HG03558 (cell line): Measurements from ENCODE around the gene SESN3.
"Not testable (repeated sequence)": the region's sequence is repeated elsewhere in the genome, so short reads cannot be mapped to it uniquely, and the experiment has no call there.

Source experiments
- ATAC-seq: cut with Tn5 transposase; IDR thresholded peaks from one replicate; pipeline ENCODE4 v1.9.1; 2021; ENCODE audit warnings: moderate number of reproducible peaks; ENCODE audit not compliant: unreplicated experiment; ENCODE audit errors: extremely low read depth

Gene SESN3

GRCh38 chr11:95231127-95231880 is at the start of gene SESN3:
SESN3 (minus strand) TSS chr11:95231202; CDS start chr11:95230860, 342 bp downstream.
- peak; percentile 92 for ATAC-seq

- ATAC-seq: no peak
Measured at GRCh38 chr11:95279921-95280868, 49.2 kb upstream of the SESN3 start.

GRCh38 chr11:95277868-95278267 is 46.9 kb upstream of the SESN3 start:
- no peak for ATAC-seq

GRCh38 chr11:95276139-95276538 is 45.1 kb upstream of the SESN3 start:
- no peak for ATAC-seq

GRCh38 chr11:95273618-95274017 is 42.6 kb upstream of the SESN3 start:
- ATAC-seq: not testable (repeated sequence)

GRCh38 chr11:95269036-95269819 is 38.2 kb upstream of the SESN3 start:
- no peak for ATAC-seq

- ATAC-seq: no peak
Measured at GRCh38 chr11:95268391-95268790, 37.4 kb upstream of the SESN3 start.

- ATAC-seq: no peak
Measured at GRCh38 chr11:95267601-95268213, 36.7 kb upstream of the SESN3 start.

GRCh38 chr11:95266751-95267374 is 35.9 kb upstream of the SESN3 start:
- no peak for ATAC-seq

- no peak for ATAC-seq
Measured at GRCh38 chr11:95264881-95265280, 33.9 kb upstream of the SESN3 start.

GRCh38 chr11:95262994-95263765 is 32.2 kb upstream of the SESN3 start:
- no peak for ATAC-seq

GRCh38 chr11:95257456-95257971 is 26.5 kb upstream of the SESN3 start:
- no peak for ATAC-seq

GRCh38 chr11:95256321-95256779 is 25.3 kb upstream of the SESN3 start:
- no peak for ATAC-seq

- ATAC-seq: no peak
Measured at GRCh38 chr11:95255251-95256145, 24.5 kb upstream of the SESN3 start.

- ATAC-seq: no peak
Measured at GRCh38 chr11:95254716-95255115, 23.7 kb upstream of the SESN3 start.

- ATAC-seq: peak; percentile 99
Measured at GRCh38 chr11:95254131-95254704, 23.2 kb upstream of the SESN3 start.

- ATAC-seq: no peak
Measured at GRCh38 chr11:95253141-95253540, 22.1 kb upstream of the SESN3 start.
